PC-3 (cell line): ENCODE data around the gene KDM3B. TPM values are rescaled to one million over a fixed set of nuclear protein-coding genes. Genes with fewer than 3 reads are reported as not detected.
A peak's percentile ranks its signal among the peaks of the same experiment; 100 is the strongest.

Source experiments
- ATAC-seq: fragments of 200-7000 bp; cut with Tn5 transposase; 2 replicates; pipeline ENCODE4 v1.9.1; 2020; ENCODE audit warnings: mild to moderate bottlenecking, moderate library complexity
- BruUV-seq: library from RNA; stranded (reverse); fragments of 400-500 nt; replicated peaks from 2 replicates; lab custom pipeline; 2021; lab: Mats Ljungman, UMichigan
- CTCF ChIA-PET: fragments of 300-600 bp; sonication (Branson Sonifier 250); formaldehyde crosslinking; loops from one replicate; lab custom pipeline; 2022; ENCODE audit warnings: antibody characterized with exemption; lab: Charles Lee
- POLR2A ChIA-PET: fragments of 300-600 bp; sonication (Branson Sonifier 250); formaldehyde crosslinking; loops from one replicate; lab custom pipeline; 2022; ENCODE audit warnings: antibody characterized with exemption; ENCODE audit not compliant: unreplicated experiment; lab: Charles Lee
- DNase-seq: peaks from one replicate; pipeline ENCODE4 v3.0.0-alpha.2; 2015
- H2AFZ ChIP-seq: fragments of 300-600 bp; sonication (generic); 2 replicates; pipeline ENCODE4 v1.6.0; 2016; ENCODE audit warnings: antibody characterized with exemption, low read length
- H3F3A ChIP-seq: fragments of 300-600 bp; sonication (generic); one replicate; pipeline ENCODE4 v1.6.0; 2017; ENCODE audit warnings: antibody characterized with exemption, low read length, control low read depth, mild to moderate bottlenecking; ENCODE audit not compliant: unreplicated experiment
- H3K27ac ChIP-seq: fragments of 300-600 bp; sonication (generic); 2 replicates; pipeline ENCODE4 v1.5.1; 2016; ENCODE audit warnings: mild to moderate bottlenecking, low read length
- H3K27me3 ChIP-seq: fragments of 300-600 bp; sonication (generic); 2 replicates; pipeline ENCODE4 v1.6.1; 2016; ENCODE audit warnings: low read length, mixed read lengths
- H3K36me3 ChIP-seq: fragments of 300-600 bp; sonication (generic); 2 replicates; pipeline ENCODE4 v1.6.1; 2016; ENCODE audit warnings: low read depth, mixed run types, low read length, mixed read lengths
- H3K4me1 ChIP-seq: fragments of 300-600 bp; sonication (generic); 2 replicates; pipeline ENCODE4 v1.5.1; 2016; ENCODE audit warnings: low read length; ENCODE audit not compliant: insufficient read depth
- H3K4me2 ChIP-seq: fragments of 300-600 bp; sonication (generic); 2 replicates; pipeline ENCODE4 v1.6.0; 2016; ENCODE audit warnings: low read length
- H3K4me3 ChIP-seq: fragments of 300-600 bp; sonication (generic); 2 replicates; pipeline ENCODE4 v1.5.1; 2016; ENCODE audit warnings: mild to moderate bottlenecking, low read length, mixed read lengths
- H3K79me2 ChIP-seq: fragments of 300-600 bp; sonication (generic); 2 replicates; pipeline ENCODE4 v1.6.1; 2017; ENCODE audit warnings: low read length, mixed read lengths
- H3K9ac ChIP-seq: fragments of 300-600 bp; sonication (generic); 2 replicates; pipeline ENCODE4 v1.6.0; 2016; ENCODE audit warnings: mild to moderate bottlenecking, low read length
- H3K9me2 ChIP-seq: fragments of 300-600 bp; sonication (generic); replicated peaks from 2 replicates; pipeline ENCODE4 v1.6.1; 2016; ENCODE audit warnings: mixed run types, low read length, mixed read lengths
- H3K9me3 ChIP-seq: fragments of 300-600 bp; sonication (generic); 2 replicates; pipeline ENCODE4 v1.6.1; 2016; ENCODE audit warnings: low read length, mixed read lengths
- H4K20me1 ChIP-seq: fragments of 300-600 bp; sonication (generic); 2 replicates; pipeline ENCODE4 v1.6.1; 2016; ENCODE audit warnings: low read length, mixed read lengths
- CTCF ChIP-seq: fragments of 300-600 bp; sonication (generic); conservative IDR thresholded peaks from 2 replicates; pipeline ENCODE4 v1.5.1; 2017; ENCODE audit warnings: antibody characterized with exemption, low read depth, mild to moderate bottlenecking, low read length
- EZH2 ChIP-seq: fragments of 300-600 bp; sonication (generic); IDR thresholded peaks from one replicate; pipeline ENCODE4 v1.6.1; 2017; ENCODE audit warnings: antibody characterized with exemption, mild to moderate bottlenecking, low read length; ENCODE audit not compliant: unreplicated experiment
- EZH2phosphoT487 ChIP-seq: fragments of 300-600 bp; sonication (generic); IDR thresholded peaks from 2 replicates; pipeline ENCODE4 v1.6.1; 2018; ENCODE audit warnings: mild to moderate bottlenecking, antibody characterized with exemption, low read length, borderline replicate concordance
- intact Hi-C: fragments of 100-400 bp; cut with micrococcal nuclease; formaldehyde crosslinking; loops from 2 replicates; pipeline ENCODE4 v1.9.0; 2023
- total RNA-seq: library from RNA; depleted of rRNA; stranded (reverse); fragments of >200 nt; gene quantifications from 2 replicates; pipeline ENCODE4 v1.2.3, GENCODE V29; 2014

KDM3B gene
- total RNA-seq, 1 experiment from 2014 or later = 21.7 TPM

- Histone ChIP-seq H3K79me2 (peaks cover 61% of the 10 kb centered on the region), H3K27me3 (no peaks in the 10 kb centered on the region), H3K4me3 (peak overlapping the region; percentile 93), H3K9me3 (no peaks in the 10 kb centered on the region; the same call in 1 of the 2 replicates), H2AFZ (no peak overlapping the region), H3K27ac (no peak overlapping the region), H3K4me2 (peak overlapping the region; percentile 84), H4K20me1 (peaks cover 9% of the 10 kb centered on the region; the same call in 1 of the 2 replicates), H3K9ac (peak overlapping the region; percentile 87; the same call in 1 of the 2 replicates), H3F3A (no peaks in the 10 kb centered on the region), H3K4me1 (peaks cover 9% of the 10 kb centered on the region), H3K9me2 (no peaks in the 10 kb centered on the region), H3K36me3 (peaks cover 9% of the 10 kb centered on the region)
- CTCF ChIA-PET = no interaction called here
- no TSS peak for BruUV-seq
- TF ChIP-seq CTCF (no peak), EZH2 (no peak), EZH2phosphoT487 (no peak)
- POLR2A ChIA-PET = interaction anchor here (0.6 kb wide), 1 partner anchor 285 kb away, joined by 3 read pairs; no protein-coding TSS in a partner anchor
- DNase-seq = no peak
- intact Hi-C loops = no loop called here
- no peak for ATAC-seq
Measured at GRCh38 chr5:138354387-138354786, 1.9 kb downstream of the KDM3B start.

- peaks cover 67% of the 10 kb centered on the region for H3K79me2 ChIP-seq
- no peaks in the 10 kb centered on the region; the same call in 1 of the 2 replicates for H3K9me3 ChIP-seq
- TF ChIP-seq EZH2phosphoT487 (no peak), EZH2 (no peak), CTCF (no peak)
- POLR2A ChIA-PET = no interaction called here
- no peak for ATAC-seq
- H3K27ac ChIP-seq = no peak overlapping the region
- H3K9me2 ChIP-seq = no peaks in the 10 kb centered on the region
- H3F3A ChIP-seq = no peaks in the 10 kb centered on the region
- CTCF ChIA-PET = no interaction called here
- DNase-seq = peak; percentile 13
- peaks cover 9% of the 10 kb centered on the region for H3K4me1 ChIP-seq
- H4K20me1 ChIP-seq = peaks cover 13% of the 10 kb centered on the region; the same call in 1 of the 2 replicates
- peak overlapping the region; percentile 93 for H3K4me3 ChIP-seq
- H3K9ac ChIP-seq = no peak overlapping the region
- no peaks in the 10 kb centered on the region for H3K27me3 ChIP-seq
- peaks cover 9% of the 10 kb centered on the region for H3K36me3 ChIP-seq
- BruUV-seq = no TSS peak
- peak overlapping the region; percentile 84 for H3K4me2 ChIP-seq
- no peak overlapping the region for H2AFZ ChIP-seq
- intact Hi-C loops = no loop called here
Measured at GRCh38 chr5:138354926-138355378, 2.5 kb downstream of the KDM3B start.

- Histone ChIP-seq H3K9ac (no peak overlapping the region), H3K4me2 (no peak overlapping the region), H3K4me1 (peaks cover 2% of the 10 kb centered on the region), H3K4me3 (no peak overlapping the region), H3K9me2 (no peaks in the 10 kb centered on the region), H3K27ac (no peak overlapping the region), H4K20me1 (peaks cover 6% of the 10 kb centered on the region; the same call in 1 of the 2 replicates), H2AFZ (no peak overlapping the region), H3K79me2 (peaks cover 88% of the 10 kb centered on the region), H3F3A (no peaks in the 10 kb centered on the region), H3K27me3 (no peaks in the 10 kb centered on the region), H3K9me3 (no peaks in the 10 kb centered on the region), H3K36me3 (peaks cover 2% of the 10 kb centered on the region; the same call in 1 of the 2 replicates)
- ATAC-seq (no peak), DNase-seq (no peak)
- intact Hi-C loops = no loop called here
- BruUV-seq = no TSS peak
- ChIA-PET POLR2A (no interaction called here), CTCF (no interaction called here)
- TF ChIP-seq EZH2phosphoT487 (no peak), EZH2 (no peak), CTCF (no peak)
Measured at GRCh38 chr5:138359621-138360020, 7.1 kb downstream of the KDM3B start.
